ENCODE results near the gene NCF1. TPM values are rescaled to one million over a fixed set of nuclear protein-coding genes. Genes with fewer than 3 reads are reported as not detected.
"Not testable (repeated sequence)": the region's sequence is repeated elsewhere in the genome, so short reads cannot be mapped to it uniquely, and the experiment has no call there.

The NCF1 gene
- total RNA-seq: 183 and 189 TPM in 2 replicates
- 176 TPM for total RNA-seq (2013)
- 643 and 725 TPM in 2 replicates for polyA plus RNA-seq
- 147 and 211 TPM in 2 replicates for polyA minus RNA-seq

GRCh38 chr7:74773760-74774750 is at the start of gene NCF1:
NCF1 (plus strand) TSS chr7:74774011; CDS start chr7:74774032, 21 bp downstream.
- H3K4me3 ChIP-seq (ENCODE audit: control extremely low read depth in 1 of 5, extremely low read depth in 1 of 5, insufficient read depth in 1 of 5, low read depth in 2 of 5, low read length in 4 of 5); DNase-seq; H3K79me2 ChIP-seq (ENCODE audit: control insufficient read depth, insufficient read depth, low read length); H2AFZ ChIP-seq (ENCODE audit: insufficient read depth, low read depth, low read length, poor library complexity, severe bottlenecking); H3K4me1 ChIP-seq (ENCODE audit: control insufficient read depth in 2 of 2, insufficient read depth in 2 of 2, low read length in 2 of 2); CTCF ChIA-PET; H3K4me3 Mint-ChIP-seq; H3K27me3 ChIP-seq (replicated peaks in 1 of 4; ENCODE audit: control extremely low read depth in 1 of 4, control insufficient read depth in 3 of 4, insufficient read depth in 4 of 4, low read length in 3 of 4); H4K20me1 ChIP-seq (ENCODE audit: control insufficient read depth, insufficient read depth, low read length, poor library complexity, severe bottlenecking); H3K27ac Mint-ChIP-seq; H3K9me3 ChIP-seq (ENCODE audit: control extremely low read depth in 1 of 3, control insufficient read depth in 2 of 3, insufficient read depth in 1 of 3, low read length in 2 of 3); intact Hi-C loops (cut with micrococcal nuclease); H3K36me3 ChIP-seq (replicated peaks in 1 of 2; ENCODE audit: control extremely low read depth in 1 of 2, control insufficient read depth in 1 of 2, extremely low read depth in 1 of 2, insufficient read depth in 2 of 2, low read length in 1 of 2); H3K27ac ChIP-seq (ENCODE audit: low read length in 2 of 2); H3K9ac ChIP-seq (ENCODE audit: low read length); H3K9me3 Mint-ChIP-seq (ENCODE audit: insufficient read depth); POLR2A ChIA-PET; H3K27me3 Mint-ChIP-seq; H3K4me2 ChIP-seq (replicated peaks; ENCODE audit: low read depth, low read length, poor library complexity, severe bottlenecking); H3K4me1 Mint-ChIP-seq: not testable (repeated sequence)
- ATAC-seq (ENCODE audit: low read depth): peak; percentile 93
- WGBS (ENCODE audit: insufficient coverage): no CpG with 5 or more reads among the region's 21 CpGs

GRCh38 chr7:74725840-74726239 is 48.0 kb upstream of the NCF1 start:
- ATAC-seq (ENCODE audit: low read depth) (no peak), DNase-seq (no peak)
- H3K4me2 ChIP-seq (replicated peaks; ENCODE audit: low read depth, low read length, poor library complexity, severe bottlenecking): no peak overlapping the region
- no peaks in the 10 kb centered on the region for H3K27me3 ChIP-seq (replicated peaks in 1 of 4; ENCODE audit: control extremely low read depth in 1 of 4, control insufficient read depth in 3 of 4, insufficient read depth in 4 of 4, low read length in 3 of 4)
- H3K4me3 ChIP-seq (ENCODE audit: control extremely low read depth in 1 of 5, extremely low read depth in 1 of 5, insufficient read depth in 1 of 5, low read depth in 2 of 5, low read length in 4 of 5): no peak overlapping the region
- intact Hi-C loops (cut with micrococcal nuclease): no loop called here
- peaks cover 12% of the 10 kb centered on the region for H3K79me2 ChIP-seq (ENCODE audit: control insufficient read depth, insufficient read depth, low read length)
- H3K36me3 ChIP-seq (replicated peaks in 1 of 2; ENCODE audit: control extremely low read depth in 1 of 2, control insufficient read depth in 1 of 2, extremely low read depth in 1 of 2, insufficient read depth in 2 of 2, low read length in 1 of 2): peaks cover 3 to 39% of the 10 kb centered on the region in 2 experiments
- TF ChIP-seq CTCF (IDR thresholded peaks at IDR 0.05): no peak
- TF ChIP-seq EZH2 (IDR thresholded peaks at IDR 0.05; ENCODE audit: borderline replicate concordance, insufficient read depth, low read depth, low read length, poor library complexity, severe bottlenecking): no peak
- Mint-ChIP-seq H3K4me1 (no peaks in the 10 kb centered on the region), H3K27me3 (no peaks in the 10 kb centered on the region), H3K27ac (peak overlapping the region; percentile 41), H3K9me3 (ENCODE audit: insufficient read depth) (no peaks in the 10 kb centered on the region), H3K4me3 (no peak overlapping the region)
- H4K20me1 ChIP-seq (ENCODE audit: control insufficient read depth, insufficient read depth, low read length, poor library complexity, severe bottlenecking): no peaks in the 10 kb centered on the region
- H2AFZ ChIP-seq (ENCODE audit: insufficient read depth, low read depth, low read length, poor library complexity, severe bottlenecking): no peak overlapping the region
- no peaks in the 10 kb centered on the region for H3K4me1 ChIP-seq (ENCODE audit: control insufficient read depth in 2 of 2, insufficient read depth in 2 of 2, low read length in 2 of 2)
- no peaks in the 10 kb centered on the region for H3K9me3 ChIP-seq (ENCODE audit: control extremely low read depth in 1 of 3, control insufficient read depth in 2 of 3, insufficient read depth in 1 of 3, low read length in 2 of 3)
- ChIA-PET POLR2A (no interaction called here), CTCF (interaction anchor here (1.2 kb wide), 1 partner anchor 100 kb away, joined by 6 read pairs; no protein-coding TSS in a partner anchor)
- no CpG with 5 or more reads among the region's 1 CpG for WGBS (ENCODE audit: insufficient coverage)
- H3K27ac ChIP-seq (ENCODE audit: low read length in 2 of 2): peak overlapping the region in 1 of 2 donors; percentile 32
- H3K9ac ChIP-seq (ENCODE audit: low read length): no peak overlapping the region

All from B cell (primary cell).